ENCODE data around the gene LINS1.

DNA sequence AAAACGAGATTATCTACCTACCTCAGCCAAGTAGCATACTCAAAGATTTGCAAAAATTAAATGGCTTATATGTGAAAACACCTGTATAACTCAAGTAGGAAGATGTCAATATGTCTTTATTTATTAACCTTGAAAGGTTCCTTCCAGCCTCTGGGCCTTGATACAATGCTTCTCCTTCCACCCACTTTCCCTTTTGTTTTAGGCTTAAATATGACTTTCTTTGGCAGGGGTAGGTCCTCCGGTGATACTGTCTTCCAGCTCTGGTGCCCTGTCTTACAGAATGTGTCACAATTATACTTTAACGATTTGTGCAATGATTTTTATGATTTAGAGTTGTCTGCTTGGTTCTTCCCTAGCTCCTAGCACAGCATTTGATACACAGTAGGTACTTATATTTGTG, 4.1 kb downstream of the LINS1 start:
- TF ChIP-seq, protein P1, sequence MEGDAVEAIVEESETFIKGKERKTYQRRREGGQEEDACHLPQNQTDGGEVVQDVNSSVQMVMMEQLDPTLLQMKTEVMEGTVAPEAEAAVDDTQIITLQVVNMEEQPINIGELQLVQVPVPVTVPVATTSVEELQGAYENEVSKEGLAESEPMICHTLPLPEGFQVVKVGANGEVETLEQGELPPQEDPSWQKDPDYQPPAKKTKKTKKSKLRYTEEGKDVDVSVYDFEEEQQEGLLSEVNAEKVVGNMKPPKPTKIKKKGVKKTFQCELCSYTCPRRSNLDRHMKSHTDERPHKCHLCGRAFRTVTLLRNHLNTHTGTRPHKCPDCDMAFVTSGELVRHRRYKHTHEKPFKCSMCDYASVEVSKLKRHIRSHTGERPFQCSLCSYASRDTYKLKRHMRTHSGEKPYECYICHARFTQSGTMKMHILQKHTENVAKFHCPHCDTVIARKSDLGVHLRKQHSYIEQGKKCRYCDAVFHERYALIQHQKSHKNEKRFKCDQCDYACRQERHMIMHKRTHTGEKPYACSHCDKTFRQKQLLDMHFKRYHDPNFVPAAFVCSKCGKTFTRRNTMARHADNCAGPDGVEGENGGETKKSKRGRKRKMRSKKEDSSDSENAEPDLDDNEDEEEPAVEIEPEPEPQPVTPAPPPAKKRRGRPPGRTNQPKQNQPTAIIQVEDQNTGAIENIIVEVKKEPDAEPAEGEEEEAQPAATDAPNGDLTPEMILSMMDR (IDR thresholded peaks at IDR 0.05) = no peak
- no peak for TF ChIP-seq POLR2A (IDR thresholded peaks at IDR 0.05)
